Peyer's patch (tissue), 4 donors: Measurements from ENCODE around the gene DLGAP4.

ENCODE experiments used
- POLR2A ChIP-seq, 2 donors: fragments of 450-650 bp; IDR thresholded peaks; one replicate each; pipeline ENCODE4 v1.5.1; 2017; ENCODE audit warnings: antibody characterized with exemption in 2 of 2, mild to moderate bottlenecking in 2 of 2, moderate library complexity in 2 of 2
- TF ChIP-seq, protein P1 (sequence below), 6 experiments: fragments of 450-650 bp in 4 of 6; fragments of 200-600 bp in 2 of 6; sonication (generic) in 1 of 6; IDR thresholded peaks; one replicate each; pipeline ENCODE4 v1.5.1; 2017 to 2019; ENCODE audit warnings: antibody characterized with exemption in 6 of 6, mild to moderate bottlenecking in 3 of 6, moderate library complexity in 1 of 6

DNA sequence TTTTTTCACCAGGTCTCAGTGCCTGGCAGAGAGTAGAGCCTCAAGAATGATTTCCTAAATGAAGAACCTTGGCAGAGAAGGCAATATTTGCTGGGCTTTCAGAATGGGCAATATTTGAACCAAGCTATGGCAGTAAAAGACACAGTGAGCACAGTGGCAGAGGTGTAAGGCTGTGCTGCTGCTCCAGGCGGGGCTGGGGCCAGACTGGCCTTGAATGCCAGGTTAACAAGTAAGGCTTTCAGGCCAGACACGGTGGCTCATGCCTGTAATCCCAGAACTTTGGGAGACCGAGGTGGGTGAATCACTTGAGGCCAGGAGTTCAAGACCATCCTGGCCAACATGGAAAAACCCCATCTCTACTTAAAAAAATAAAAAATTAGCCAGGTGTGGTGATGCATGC is 226.7 kb downstream of the DLGAP4 start:
- TF ChIP-seq, protein P1, sequence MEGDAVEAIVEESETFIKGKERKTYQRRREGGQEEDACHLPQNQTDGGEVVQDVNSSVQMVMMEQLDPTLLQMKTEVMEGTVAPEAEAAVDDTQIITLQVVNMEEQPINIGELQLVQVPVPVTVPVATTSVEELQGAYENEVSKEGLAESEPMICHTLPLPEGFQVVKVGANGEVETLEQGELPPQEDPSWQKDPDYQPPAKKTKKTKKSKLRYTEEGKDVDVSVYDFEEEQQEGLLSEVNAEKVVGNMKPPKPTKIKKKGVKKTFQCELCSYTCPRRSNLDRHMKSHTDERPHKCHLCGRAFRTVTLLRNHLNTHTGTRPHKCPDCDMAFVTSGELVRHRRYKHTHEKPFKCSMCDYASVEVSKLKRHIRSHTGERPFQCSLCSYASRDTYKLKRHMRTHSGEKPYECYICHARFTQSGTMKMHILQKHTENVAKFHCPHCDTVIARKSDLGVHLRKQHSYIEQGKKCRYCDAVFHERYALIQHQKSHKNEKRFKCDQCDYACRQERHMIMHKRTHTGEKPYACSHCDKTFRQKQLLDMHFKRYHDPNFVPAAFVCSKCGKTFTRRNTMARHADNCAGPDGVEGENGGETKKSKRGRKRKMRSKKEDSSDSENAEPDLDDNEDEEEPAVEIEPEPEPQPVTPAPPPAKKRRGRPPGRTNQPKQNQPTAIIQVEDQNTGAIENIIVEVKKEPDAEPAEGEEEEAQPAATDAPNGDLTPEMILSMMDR (IDR thresholded peaks at IDR 0.05) = no peak
- TF ChIP-seq POLR2A (IDR thresholded peaks at IDR 0.05) = no peak
